ENCODE data around the gene PALM.
"Not testable (repeated sequence)": the region's sequence is repeated elsewhere in the genome, so short reads cannot be mapped to it uniquely, and the experiment has no call there.

DNA sequence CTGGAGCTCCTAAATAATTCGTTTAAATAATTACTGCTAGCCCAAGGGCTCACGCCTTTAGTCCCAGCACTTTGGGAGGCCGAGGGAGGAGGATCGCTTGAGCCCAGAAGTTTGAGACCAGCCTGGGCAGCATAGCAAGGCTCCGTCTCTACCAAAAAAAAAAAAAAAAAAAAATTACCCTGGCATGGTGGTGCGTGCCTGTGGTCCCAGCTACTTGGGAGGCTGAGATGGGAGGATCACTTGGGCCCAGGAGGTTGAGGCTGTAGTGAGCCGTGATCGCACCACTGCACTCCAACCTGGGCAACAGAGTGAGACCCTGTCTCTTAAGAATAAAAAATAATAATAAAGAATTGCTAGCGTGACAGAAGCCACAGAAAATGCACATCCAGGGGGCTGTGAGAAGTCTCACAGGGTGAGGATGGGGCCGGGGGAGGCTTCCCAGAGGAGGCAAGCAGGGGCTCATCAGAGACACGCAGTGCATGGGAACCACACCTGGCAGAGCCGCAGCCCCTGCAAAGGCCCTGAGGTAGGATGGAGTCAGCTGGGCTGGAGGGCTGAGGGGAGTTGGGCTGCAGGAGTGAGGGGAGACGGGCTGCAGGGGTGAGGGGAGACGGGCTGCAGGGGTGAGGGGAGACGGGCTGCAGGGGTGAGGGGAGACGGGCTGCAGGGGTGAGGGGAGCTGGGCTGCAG, 32.2 kb downstream of the PALM start:
- TF ChIP-seq CTCF, EZH2, EZH2phosphoT487 (IDR thresholded peaks at IDR 0.05): not testable (repeated sequence)
